ENCODE results near the gene ARRB1.
"Not testable (repeated sequence)": the region's sequence is repeated elsewhere in the genome, so short reads cannot be mapped to it uniquely, and the experiment has no call there.

The ARRB1 gene

DNA sequence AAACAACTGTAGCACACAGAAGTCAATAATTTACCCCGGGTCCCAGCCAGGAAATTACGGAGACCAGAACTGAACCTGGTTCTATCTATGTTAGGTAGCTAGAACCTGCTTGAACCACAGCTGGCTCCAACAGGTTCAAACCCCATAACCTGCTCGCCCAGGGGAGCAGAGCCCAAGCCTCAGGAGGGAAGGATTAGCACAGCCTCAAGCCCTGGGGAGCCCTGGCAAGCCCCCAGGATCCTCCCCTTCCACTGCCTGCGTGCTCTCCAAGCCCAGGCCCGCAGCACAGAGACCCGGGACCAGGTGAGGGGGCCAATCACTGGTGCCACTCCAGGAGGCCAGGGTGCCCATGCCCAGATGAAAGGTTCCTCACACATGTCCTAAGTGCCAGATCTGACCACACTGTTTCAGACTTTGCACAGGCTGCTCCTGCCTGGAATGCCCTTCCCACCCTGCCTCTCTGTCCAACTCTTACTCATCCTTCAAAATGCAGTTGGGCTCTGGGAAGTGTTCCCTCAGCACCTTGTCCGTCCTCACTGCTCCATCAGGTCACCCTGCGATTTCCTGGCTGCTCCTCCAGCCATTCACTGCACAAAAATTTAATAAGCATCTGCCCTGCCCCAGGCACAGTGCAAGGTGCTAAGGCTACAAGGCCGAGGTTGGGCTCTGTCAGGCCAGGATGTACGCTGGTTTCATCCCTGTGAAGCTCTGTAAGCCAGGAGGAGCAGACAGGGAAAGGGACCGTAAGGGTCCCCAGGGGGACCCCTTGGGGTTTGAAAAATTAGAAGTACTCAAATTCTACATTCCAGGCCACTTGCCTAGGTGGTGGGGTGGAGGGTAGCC is 32.2 kb downstream of the ARRB1 start:
- DNase-seq = no peak

DNA sequence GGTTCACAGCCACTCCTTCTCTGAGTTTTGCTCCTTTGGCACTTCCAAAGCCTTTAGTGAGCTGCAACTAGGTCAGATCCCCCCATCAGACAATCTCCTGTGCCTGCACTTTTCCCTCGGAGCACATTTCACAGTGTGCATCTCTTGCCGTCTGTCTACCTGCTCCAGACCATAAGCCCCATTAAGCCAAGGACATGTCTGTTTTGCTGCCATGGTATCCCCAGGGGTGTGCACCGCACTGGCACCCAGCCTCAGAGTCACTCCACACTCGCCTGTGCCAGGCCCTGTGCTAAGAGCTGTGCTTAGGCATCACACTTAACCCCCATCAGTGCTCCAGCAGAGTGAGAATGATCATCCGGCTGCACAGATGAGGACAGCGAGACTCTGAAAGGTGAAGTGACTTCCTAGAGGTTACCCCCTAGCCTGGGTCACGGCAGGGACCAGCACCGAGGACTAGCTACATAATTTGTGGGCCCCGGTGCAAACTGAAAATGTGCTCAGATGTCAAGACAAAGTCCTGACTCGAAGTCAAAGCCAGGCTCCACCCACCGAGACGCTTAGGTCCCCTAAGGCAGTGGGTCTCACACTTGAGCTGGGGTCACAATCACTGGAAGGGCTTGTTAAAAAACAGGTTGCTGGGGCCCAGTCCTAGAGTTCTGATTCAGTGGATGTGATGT is 33.9 kb downstream of the ARRB1 start:
- DNase-seq = no peak

DNA sequence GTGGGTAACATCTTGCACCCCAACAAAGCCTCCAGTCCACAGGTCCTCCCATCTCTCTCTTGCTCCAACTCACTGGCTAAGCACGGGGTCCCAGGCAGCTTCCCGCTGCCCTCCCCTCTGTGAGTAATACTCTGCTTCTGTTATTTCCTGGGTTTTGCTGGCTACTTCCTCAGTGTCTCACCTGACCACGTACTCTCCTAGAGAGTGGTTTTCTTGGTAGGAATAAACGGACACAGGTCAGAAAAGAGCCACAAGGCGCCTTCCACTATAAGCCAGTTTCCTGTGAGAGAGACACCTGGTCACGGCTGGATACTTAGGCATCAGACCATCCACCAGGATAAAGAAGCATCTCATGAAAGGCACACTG is 36.0 kb downstream of the ARRB1 start:
- no peak for DNase-seq

DNA sequence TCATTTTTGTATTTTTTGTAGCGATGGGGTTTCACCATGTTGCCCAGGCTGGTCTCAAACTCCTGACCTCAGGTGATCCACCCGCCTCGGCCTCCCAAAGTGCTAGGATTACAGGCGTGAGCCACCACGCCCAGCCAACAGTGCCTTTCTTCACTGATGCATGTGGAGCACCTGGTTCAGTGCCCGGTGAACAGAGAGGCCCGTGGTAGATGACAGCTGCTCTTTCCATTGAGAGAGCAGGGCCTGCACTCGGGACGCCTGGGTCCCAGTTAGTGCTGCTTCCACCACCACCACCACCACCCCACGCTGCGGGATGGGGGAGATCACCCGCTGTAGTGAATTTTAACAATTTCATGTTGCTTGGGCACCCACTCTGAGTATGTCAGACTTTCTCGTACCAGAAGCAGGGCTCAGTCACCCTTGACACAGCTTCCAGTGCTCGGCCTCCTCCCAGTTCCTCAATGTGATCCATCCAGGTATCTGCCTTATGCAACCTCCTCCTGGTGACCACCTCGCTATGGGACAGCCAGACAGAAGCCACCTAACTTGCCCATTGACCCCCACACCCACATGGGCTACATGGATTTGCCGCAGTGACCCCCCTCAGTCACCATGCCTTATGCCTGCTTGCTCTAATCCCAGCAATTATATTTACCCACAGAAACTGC is 36.6 kb downstream of the ARRB1 start:
- DNase-seq = no peak

DNA sequence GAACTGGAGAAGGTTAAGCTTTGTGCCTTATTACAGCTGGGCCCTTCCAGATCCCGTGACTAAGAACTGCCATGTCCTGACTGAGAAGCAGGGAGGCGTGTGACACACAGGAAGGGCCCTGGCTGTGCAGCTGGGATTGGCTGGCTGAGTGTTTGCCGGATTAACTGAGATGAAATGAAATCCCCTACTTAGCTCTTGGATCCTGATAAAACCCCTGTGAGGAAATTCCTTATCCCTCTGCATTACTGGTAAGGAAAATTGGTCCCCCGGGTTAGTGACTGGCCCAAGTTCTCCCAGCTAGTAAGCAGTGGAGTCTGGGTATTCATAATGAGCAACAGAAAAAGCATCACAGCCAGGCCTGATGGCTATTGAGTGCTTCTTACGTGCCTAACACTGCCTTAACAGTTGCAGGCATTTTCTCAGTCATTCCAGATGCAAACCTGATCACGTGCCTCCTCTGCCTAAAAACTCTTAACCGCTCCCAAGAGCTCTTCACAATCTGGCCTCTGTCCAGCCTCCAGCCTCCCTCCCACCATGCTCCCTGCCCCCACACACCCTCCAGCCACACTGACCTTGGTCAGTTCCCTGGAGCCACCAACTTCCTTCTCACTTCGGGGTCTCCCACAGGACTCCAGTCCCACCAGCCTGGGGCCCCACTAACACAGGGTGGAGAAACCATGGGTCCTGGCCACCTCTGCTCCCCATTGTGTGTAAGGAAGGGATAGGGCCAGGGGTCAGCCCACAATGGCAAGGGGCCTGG is 37.8 kb downstream of the ARRB1 start:
- DNase-seq = peak; percentile 45

DNA sequence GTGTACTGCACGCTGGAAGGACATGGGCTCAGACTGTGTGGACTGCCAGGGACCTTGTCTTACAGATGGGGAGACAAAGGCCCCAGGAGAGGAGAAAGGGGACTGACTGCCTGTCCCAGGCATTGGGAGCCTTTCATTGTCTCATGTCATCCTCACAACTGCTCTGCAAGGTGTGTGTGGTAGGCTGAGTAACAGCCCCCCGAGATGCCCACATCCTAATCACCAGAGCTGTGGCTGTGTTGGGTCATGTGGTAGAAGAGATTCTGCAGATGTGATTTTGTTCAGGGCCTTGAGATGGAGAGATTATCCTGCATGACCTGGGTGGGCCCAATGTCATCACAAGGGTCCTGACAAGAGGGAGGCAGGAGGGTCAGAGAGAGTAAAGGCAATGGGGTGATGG is 39.1 kb downstream of the ARRB1 start:
- no peak for DNase-seq

DNA sequence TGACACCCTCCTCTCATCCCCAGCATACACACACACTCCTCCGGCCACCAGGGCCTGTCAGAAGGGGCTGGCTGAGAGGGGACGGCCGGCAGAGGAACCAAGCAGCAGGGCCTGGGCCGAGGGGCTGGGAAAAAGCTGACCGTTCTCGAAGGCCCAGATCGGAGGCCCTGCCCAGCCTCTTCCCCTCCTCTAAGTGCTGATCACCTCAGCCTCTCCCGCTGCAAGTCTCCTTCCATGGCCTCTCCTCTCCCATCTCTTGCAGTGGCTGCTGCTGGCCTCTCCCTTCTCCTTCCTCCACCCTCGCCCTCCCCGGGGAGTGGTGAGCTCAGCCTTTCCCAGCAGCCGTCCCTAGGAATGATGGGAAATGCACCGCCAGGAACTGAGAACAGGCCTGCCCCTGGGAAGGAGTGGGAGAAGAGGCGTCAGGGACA is 39.6 kb downstream of the ARRB1 start:
- DNase-seq = no peak

DNA sequence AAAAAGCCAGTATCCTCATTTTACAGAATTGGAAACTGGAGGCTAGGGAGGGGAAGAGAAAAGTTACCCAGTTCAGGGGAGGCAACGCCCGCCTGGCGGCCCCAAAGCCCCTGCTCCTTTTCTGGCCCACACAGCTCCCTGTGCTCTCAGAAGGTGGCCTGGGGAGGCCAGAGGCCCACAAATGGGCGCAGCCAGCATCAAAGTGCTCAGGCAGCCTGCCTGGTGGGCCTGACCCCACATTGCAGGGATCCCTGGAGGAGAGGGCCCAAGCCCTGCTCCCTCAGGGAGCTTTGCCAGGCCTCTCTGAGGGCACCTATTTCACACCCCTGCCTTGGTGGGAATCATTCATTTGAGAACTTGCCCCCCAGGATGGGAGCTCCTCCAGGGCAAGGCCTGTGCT is 42.5 kb downstream of the ARRB1 start:
- no peak for DNase-seq

DNA sequence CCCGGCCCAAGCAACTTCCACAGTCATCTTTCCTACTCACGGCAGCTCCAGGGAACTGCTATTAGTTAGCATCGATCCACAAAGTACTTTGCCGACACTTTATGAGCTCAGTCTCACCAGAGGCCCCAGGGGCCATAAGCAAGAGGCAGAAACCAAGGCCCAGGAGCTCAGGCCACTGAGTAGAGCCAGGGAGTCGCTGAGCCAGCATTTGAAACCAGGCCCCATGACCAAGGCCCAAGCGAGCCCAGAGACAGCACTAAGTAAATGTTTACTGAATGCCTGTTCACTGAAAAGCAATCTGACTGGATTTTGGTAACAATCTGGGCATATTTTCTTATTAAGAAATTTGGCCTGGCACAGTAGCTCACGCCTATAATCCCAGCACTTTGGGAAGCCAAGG is 43.3 kb downstream of the ARRB1 start:
- no peak for DNase-seq

DNA sequence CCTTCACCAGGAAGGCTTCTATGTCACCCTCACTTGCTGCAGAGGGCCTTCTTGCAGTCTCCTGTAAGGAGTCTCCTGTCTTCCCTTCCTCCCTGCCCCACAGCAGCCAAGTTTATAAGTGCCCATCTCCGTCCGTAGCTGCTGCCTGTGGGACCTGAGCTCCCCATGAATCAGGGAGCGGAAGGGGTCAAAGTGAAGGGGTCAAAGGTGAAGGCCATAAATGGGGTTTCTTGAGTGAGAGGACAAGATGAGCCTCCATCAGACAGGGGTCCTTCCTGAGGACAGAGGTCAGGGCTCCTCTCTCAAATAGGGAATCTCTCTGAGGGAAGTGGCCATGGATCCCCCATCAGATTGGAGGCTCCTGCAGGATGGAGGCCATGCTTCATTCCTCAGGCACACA is 44.4 kb downstream of the ARRB1 start:
- DNase-seq = no peak

DNA sequence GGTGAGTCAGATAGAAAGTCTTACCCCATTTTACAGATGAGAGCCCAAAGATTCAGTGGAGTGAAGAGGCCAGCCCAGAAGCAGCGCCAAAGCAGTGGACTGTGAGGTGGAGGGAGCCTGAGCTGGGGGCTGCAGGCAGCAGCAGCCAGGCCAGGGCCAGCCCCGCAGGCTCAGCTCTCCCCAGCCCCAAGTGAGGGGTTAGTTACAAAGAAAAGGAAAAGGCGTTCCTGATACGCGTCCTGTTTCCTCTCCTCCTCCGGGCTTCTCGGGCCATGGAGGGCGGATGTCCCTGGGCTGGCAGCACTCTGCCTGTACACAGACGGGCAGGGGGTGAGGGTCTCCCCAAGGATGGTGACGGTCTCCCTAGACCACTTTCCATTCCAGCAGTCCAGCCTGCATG is 44.9 kb downstream of the ARRB1 start:
- DNase-seq = no peak

DNA sequence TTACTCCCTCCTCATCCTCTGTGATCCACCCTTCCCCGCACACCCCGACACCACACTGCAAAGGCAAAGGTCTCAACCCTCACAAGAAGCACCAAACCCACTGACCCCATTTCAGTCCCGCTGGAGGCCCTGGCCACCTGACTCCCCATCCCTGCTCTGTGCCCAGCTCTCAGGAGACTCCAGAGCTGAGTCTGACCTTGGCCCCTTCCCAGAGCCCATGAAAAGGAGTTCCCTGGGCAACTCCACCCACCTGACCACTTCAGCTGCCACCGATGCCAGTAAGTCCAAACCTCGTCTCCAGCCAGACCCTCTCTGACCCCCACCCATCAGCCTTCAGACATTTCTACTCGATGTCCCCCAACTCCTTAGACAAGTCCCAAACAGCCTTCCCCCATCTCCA is 45.5 kb downstream of the ARRB1 start:
- DNase-seq = no peak

DNA sequence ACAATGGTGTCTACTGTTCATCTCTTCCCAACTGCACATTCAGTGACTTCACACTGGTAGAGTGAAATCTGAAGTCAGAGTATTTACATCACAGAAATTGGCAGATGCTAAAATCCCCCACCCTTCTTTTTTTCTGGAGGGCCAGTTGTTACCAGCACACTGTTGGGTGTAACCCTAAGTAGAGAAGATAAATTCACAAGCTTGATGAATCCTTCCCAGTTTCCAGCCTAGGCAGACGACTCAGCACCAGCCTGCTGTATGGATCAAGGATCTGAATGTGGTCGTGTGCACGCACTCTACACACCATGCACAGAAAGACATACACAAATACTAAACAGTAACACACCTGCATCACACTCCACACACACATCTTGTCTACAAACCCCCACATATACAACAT is 46.0 kb downstream of the ARRB1 start:
- DNase-seq = no peak

DNA sequence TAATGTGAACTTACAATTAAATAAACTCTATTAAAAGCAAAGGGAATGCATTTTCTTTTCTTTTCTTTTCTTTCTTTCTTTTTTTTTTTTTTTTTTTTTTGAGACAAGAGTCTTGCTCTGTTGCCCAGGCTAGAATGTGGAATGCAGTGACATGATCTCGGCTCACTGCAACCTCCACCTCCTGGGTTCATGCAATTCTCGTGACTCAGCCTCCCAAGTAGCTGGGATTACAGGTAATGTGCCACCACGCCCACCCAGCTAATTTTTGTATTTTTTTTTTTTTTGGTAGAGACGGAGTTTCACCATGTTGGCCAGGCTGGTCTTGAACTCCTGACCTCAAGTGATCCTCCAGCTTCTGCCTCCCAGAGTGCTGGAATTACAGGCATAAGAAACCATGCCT is 46.5 kb downstream of the ARRB1 start:
- DNase-seq = not testable (repeated sequence)

DNA sequence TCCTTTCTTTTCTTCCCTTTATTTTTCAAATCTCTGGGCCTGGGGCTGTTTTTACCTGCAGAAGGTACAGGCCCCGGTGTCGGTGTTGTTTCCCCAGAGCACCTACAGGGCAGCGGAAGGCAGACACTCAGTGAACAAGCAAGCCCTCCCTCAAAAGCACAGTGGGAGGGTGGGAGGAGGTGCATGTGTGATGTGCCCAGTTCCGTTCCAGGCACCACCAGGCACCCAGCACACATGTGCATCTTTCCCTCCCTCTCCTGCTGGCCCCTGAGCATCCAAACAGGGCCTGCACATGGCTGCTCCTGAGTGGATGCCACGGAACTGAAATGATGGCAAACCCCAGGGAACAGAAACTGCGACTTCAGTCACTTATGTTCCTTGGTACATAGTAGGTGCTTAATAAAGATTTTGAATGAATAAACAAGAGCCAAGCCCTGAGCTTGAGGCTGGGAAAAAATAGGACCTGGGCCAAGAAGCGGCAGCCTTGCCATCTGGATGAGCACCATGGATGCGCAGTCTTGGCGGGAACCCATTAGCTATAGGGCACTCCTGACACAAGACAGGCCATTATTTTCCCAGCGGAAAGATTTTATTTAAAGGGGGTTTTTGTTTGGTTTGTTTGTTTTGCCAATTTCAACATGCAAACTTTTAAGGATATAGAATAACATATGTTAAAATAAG is 47.8 kb downstream of the ARRB1 start:
- DNase-seq = no peak

DNA sequence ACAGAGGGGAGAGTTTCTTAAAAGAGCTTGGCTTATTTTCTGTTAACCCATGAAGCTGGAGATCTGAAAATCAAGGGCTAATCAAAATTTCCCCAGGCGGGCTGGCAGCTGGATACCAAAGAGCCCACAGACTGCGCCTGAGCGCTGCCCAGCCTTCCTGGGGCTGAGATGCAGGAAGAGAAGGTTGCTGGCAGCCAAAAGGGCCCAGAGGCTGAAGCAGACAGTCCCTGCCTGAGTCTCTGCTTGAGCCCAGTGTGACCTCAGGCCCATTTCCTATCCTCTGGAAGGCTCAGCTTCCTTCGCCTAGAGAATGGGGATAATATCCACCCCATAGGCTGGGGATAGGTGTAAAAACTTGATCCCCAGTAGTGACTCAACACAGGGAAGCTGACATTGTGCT is 49.1 kb downstream of the ARRB1 start:
- DNase-seq = no peak

DNA sequence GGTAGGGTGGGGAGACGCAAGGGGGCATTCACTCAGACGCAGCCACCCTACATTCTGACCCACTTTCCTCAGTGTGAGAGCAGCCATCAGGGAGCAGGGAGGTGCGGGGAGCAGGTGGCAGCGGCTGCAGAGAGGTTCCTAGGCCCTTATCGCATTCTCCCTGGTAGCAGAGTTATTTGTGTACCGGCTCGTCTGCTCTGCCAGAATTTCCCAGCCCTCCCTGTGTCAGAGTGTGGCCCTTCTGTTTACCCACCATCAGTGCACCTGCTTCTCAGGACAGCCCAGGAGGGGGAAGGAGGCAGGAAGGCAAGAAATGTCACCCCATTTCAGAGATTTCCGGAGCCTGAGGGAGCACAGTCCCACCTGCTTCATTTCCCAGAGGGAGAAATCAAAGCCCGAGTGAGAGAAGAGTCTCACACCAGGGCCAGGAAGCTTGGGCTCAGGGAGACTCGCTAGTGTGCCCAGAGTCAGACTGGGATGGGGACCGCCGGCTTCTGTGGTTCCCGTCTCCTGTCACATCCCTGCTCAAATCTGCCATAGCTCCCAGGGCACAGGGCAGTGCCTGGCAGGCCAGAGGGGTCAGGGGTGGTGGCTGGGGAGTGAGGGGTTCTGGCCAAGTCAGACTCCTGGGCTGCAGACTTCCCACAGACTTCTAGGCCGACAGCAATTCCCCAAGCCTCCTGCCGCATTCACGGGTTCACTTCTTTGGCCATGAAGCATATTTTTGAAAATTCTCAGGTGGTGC is 49.7 kb downstream of the ARRB1 start:
- DNase-seq = no peak

DNA sequence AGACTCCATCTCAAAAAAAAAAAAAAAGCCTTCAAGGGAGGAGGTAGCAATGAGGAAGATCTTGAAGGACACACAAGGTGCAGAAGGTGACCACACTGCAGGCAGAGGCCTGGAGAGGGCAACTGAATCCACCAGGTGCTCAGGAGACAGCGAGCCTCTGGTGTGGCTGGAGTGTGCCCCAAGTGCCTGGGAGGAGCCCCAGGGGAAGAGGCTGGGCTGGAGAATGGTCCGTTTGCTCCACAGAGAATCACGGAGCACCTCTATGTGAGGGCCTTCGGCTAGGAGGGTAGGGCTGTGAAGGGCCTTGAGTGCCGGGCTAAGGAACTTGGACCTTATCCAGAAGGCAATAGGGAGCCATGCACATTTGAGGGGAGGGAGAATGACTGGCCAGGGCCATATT is 50.3 kb downstream of the ARRB1 start:
- no peak for DNase-seq

DNA sequence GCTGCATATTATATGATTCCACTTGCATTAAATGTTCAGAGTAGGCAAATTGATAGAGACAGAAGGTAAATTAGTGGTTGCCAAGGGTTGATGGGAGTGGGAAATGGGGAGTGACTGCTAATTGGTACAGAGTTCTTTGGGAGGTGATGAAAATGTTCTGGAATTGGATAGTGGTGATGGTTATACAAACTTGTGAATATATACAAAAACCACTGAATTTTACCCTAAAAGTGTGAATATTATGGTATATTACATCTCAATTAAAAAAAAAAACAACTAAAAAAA is 52.5 kb downstream of the ARRB1 start:
- no peak for DNase-seq

DNA sequence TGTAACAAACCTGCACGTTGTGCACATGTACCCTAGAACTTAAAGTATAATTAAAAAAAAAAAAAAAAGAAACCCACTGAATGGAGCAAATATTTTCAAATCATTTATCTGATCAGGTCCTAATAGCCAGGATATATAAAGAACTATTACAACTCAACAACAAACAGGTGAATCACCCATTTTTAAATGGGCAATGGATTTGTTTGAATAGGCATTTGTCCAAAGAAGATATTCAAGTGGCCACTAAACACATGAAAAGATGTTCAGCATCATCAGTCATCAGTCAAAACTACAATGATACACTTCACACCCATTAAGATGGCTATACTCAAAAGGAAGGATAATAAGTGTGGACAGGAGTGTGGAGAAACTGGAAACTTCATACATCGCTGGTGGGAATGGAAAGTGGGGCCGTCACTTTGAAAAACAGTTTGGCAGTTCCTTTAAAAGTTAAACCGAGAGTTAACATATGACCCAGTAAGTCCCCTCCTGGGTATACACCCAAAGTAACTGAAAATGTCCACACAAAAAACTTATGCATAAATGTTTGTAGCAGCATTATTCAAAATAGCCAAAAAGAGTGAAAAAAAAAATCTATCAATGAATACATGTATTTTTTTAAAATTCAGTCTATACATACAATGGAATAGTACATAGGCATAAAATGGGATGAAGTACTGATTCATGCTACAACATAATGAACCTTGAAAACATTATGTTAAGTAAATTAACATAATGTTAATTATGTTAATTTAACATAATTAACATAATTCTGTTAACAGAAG is 53.1 kb downstream of the ARRB1 start:
- DNase-seq = no peak

DNA sequence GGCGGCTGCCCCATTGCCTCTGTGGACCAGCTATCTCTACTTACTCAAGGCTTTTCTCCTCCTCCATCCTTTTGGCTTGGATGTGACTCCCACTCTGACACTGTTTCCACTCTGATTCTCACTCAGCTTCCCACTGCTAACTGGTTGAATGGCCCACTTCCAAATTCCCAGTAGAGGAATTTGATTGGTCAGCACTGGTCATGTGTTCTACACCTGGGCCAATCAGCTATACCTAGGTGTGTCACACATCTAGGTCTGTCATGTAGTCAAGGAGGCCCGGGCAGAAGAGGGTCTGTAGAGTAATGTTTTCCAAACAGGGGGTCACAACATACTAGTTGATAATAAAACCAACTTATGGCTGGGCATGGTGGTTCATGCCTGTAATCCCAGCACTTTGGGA is 57.6 kb downstream of the ARRB1 start:
- no peak for DNase-seq
